H1 (cell line): ENCODE measurements around the gene COPZ1. TPM values are rescaled to one million over a fixed set of nuclear protein-coding genes. Genes with fewer than 3 reads are reported as not detected.

Experiments used
- CTCF ChIA-PET: fragments of 300-600 bp; sonication (Branson Sonifier 250); formaldehyde crosslinking; loops from one replicate; lab custom pipeline; 2021; ENCODE audit not compliant: partially characterized antibody; lab: Charles Lee
- POLR2A ChIA-PET: fragments of 300-600 bp; sonication (Branson Sonifier 250); formaldehyde crosslinking; loops from one replicate; lab custom pipeline; 2021; ENCODE audit warnings: inconsistent platforms; ENCODE audit not compliant: partially characterized antibody; lab: Charles Lee
- DNase-seq, 2 experiments: peaks; one replicate each; pipeline versions ENCODE4 v3.0.0 to v3.0.0-alpha.2; 2010 to 2022; ENCODE audit warnings: low spot score in 2 of 2, low read depth in 1 of 2, mixed read lengths in 1 of 2
- FAIRE-seq: peaks from 2 replicates; lab custom pipeline; 2011; peaks lifted over from hg19 to GRCh38; lab: Jason Lieb, UNC
- H2AFZ ChIP-seq: 2 replicates; pipeline ENCODE4 v1.8.1; 2012; ENCODE audit warnings: low read length, inconsistent platforms
- H2AK5ac ChIP-seq: 2 replicates; pipeline ENCODE4 v1.6.1; 2013; ENCODE audit warnings: low read depth, low read length
- H2BK120ac ChIP-seq: replicated peaks from 2 replicates; pipeline ENCODE3; 2013; ENCODE audit warnings: low read depth, low read length, inconsistent platforms
- H2BK12ac ChIP-seq: 2 replicates; pipeline ENCODE4 v1.6.1; 2013; ENCODE audit warnings: low read depth, low read length
- H2BK15ac ChIP-seq: 2 replicates; pipeline ENCODE4 v1.6.1; 2013; ENCODE audit warnings: low read length
- H2BK20ac ChIP-seq: 2 replicates; pipeline ENCODE4 v1.6.1; 2013; ENCODE audit warnings: low read length
- H2BK5ac ChIP-seq: 2 replicates; pipeline ENCODE4 v1.6.1; 2013; ENCODE audit warnings: low read depth, low read length
- H3K14ac ChIP-seq: 2 replicates; pipeline ENCODE4 v1.6.1; 2013; ENCODE audit warnings: inconsistent platforms; ENCODE audit not compliant: insufficient read length
- H3K18ac ChIP-seq: 2 replicates; pipeline ENCODE4 v1.6.1; 2013; ENCODE audit warnings: low read length; ENCODE audit errors: extremely low read depth
- H3K23ac ChIP-seq: 2 replicates; pipeline ENCODE4 v1.6.1; 2013; ENCODE audit warnings: inconsistent platforms; ENCODE audit not compliant: insufficient read length
- H3K23me2 ChIP-seq: 2 replicates; pipeline ENCODE4 v1.6.1; 2013; ENCODE audit warnings: low read depth, low read length
- H3K27ac ChIP-seq: 2 replicates; pipeline ENCODE4 v1.6.1; 2011; ENCODE audit warnings: low read depth, low read length, inconsistent platforms
- H3K27me3 ChIP-seq, 4 experiments: replicated peaks in 1 of 4; 1 replicate in 1 of 4; 2 replicates in 3 of 4; pipeline versions ENCODE4 v1.6.1 to v1.8.1; 2011 to 2013; ENCODE audit warnings: low read length in 3 of 4, mild to moderate bottlenecking in 3 of 4, inconsistent platforms in 2 of 4, mixed read lengths in 2 of 4, moderate library complexity in 1 of 4; ENCODE audit not compliant: control insufficient read depth in 3 of 4, insufficient read depth in 3 of 4; ENCODE audit errors: extremely low read depth in 1 of 4
- H3K36me3 ChIP-seq, 4 experiments: 2 replicates each; pipeline versions ENCODE4 v1.6.1 to v1.8.1; 2011 to 2013; ENCODE audit warnings: mild to moderate bottlenecking in 4 of 4, low read length in 3 of 4, moderate library complexity in 2 of 4, control low read depth in 1 of 4, inconsistent platforms in 1 of 4; ENCODE audit not compliant: insufficient read depth in 4 of 4, control insufficient read depth in 2 of 4
- H3K4ac ChIP-seq: replicated peaks from 2 replicates; pipeline ENCODE3; 2013; ENCODE audit warnings: low read length, low read depth, mixed read lengths, inconsistent platforms; ENCODE audit not compliant: insufficient read length
- H3K4me1 ChIP-seq, 4 experiments: replicated peaks in 1 of 4; 1 replicate in 1 of 4; 2 replicates in 3 of 4; pipeline versions ENCODE4 v1.6.1 to v1.8.1; 2011 to 2013; ENCODE audit warnings: low read length in 3 of 4, inconsistent platforms in 2 of 4, mixed read lengths in 1 of 4; ENCODE audit not compliant: insufficient read depth in 4 of 4, control insufficient read depth in 3 of 4
- H3K4me2 ChIP-seq, 2 experiments: 2 replicates each; pipeline versions ENCODE4 v1.6.1 to v1.8.1; 2011 to 2013; ENCODE audit warnings: low read depth in 2 of 2, low read length in 2 of 2, control low read depth in 1 of 2, inconsistent platforms in 1 of 2, mild to moderate bottlenecking in 1 of 2; ENCODE audit not compliant: insufficient read depth in 1 of 2
- H3K4me3 ChIP-seq, 4 experiments: fragments of 200-600, 300-600 bp in 1 of 4; sonication (generic), shearing (Covaris generic), sonication (Bioruptor Twin) in 1 of 4; 2 replicates each; pipeline versions ENCODE4 v1.5.1 to v1.8.1; 2011 to 2016; ENCODE audit warnings: low read length in 4 of 4, low read depth in 3 of 4, control low read depth in 2 of 4, inconsistent platforms in 2 of 4, mild to moderate bottlenecking in 2 of 4, mixed read lengths in 1 of 4, moderate library complexity in 1 of 4; ENCODE audit not compliant: insufficient read depth in 2 of 4; ENCODE audit errors: extremely low read depth in 1 of 4
- H3K56ac ChIP-seq: replicated peaks from 2 replicates; pipeline ENCODE3; 2013; ENCODE audit warnings: low read depth, mild to moderate bottlenecking, mixed read lengths, low read length, inconsistent platforms; ENCODE audit not compliant: insufficient read length
- H3K79me1 ChIP-seq: 2 replicates; pipeline ENCODE4 v1.6.1; 2013; ENCODE audit warnings: low read depth, low read length, control low read depth
- H3K79me2 ChIP-seq, 2 experiments: 2 replicates each; pipeline versions ENCODE4 v1.6.1 to v1.8.1; 2012 to 2013; ENCODE audit warnings: low read length in 2 of 2, mild to moderate bottlenecking in 2 of 2, inconsistent platforms in 1 of 2; ENCODE audit not compliant: insufficient read depth in 2 of 2, control insufficient read depth in 1 of 2
- H3K9ac ChIP-seq, 4 experiments: replicated peaks in 1 of 4; 1 replicate in 1 of 4; 2 replicates in 3 of 4; pipeline versions ENCODE4 v1.6.1 to v1.8.1; 2011 to 2013; ENCODE audit warnings: low read depth in 3 of 4, low read length in 3 of 4, control low read depth in 2 of 4, mild to moderate bottlenecking in 2 of 4, moderate library complexity in 2 of 4, inconsistent platforms in 1 of 4; ENCODE audit errors: extremely low read depth in 1 of 4
- H3K9me3 ChIP-seq, 2 experiments: 2 replicates each; pipeline versions ENCODE4 v1.6.1 to v1.8.1; 2012 to 2013; ENCODE audit warnings: mild to moderate bottlenecking in 2 of 2, moderate library complexity in 2 of 2, control low read depth in 1 of 2, inconsistent platforms in 1 of 2, low read depth in 1 of 2, low read length in 1 of 2, mixed read lengths in 1 of 2; ENCODE audit not compliant: insufficient read depth in 2 of 2
- H4K20me1 ChIP-seq, 2 experiments: replicated peaks in 1 of 2; 2 replicates each; pipeline versions ENCODE3 to v1.8.1; 2011 to 2013; ENCODE audit warnings: inconsistent platforms in 2 of 2, low read length in 2 of 2, mild to moderate bottlenecking in 1 of 2; ENCODE audit not compliant: insufficient read depth in 2 of 2, control insufficient read depth in 1 of 2
- H4K5ac ChIP-seq: 2 replicates; pipeline ENCODE4 v1.6.1; 2013; ENCODE audit warnings: low read length, low read depth, mixed read lengths, inconsistent platforms; ENCODE audit not compliant: insufficient read length
- H4K8ac ChIP-seq: 2 replicates; pipeline ENCODE4 v1.8.0; 2013; ENCODE audit warnings: mild to moderate bottlenecking, moderate library complexity, low read length, inconsistent platforms; ENCODE audit not compliant: insufficient read depth; ENCODE audit errors: extremely low read depth
- H4K91ac ChIP-seq: replicated peaks from 2 replicates; pipeline ENCODE3; 2013; ENCODE audit warnings: low read length, mixed read lengths, inconsistent platforms; ENCODE audit not compliant: insufficient read length
- BCL11A ChIP-seq, 2 experiments: IDR thresholded peaks; one replicate each; pipeline ENCODE4 v1.6.1; 2011; ENCODE audit warnings: low read depth in 2 of 2, low read length in 2 of 2, mild to moderate bottlenecking in 2 of 2
- CHD1 ChIP-seq: IDR thresholded peaks from 2 replicates; pipeline ENCODE4 v1.6.1; 2012; ENCODE audit warnings: low read depth, low read length, improper control_type of control experiment
- HDAC2 ChIP-seq, 2 experiments: fragments of 300-600 bp in 1 of 2; sonication (generic) in 1 of 2; IDR thresholded peaks; 2 replicates each; pipeline ENCODE4 v1.6.1; 2011 to 2012; ENCODE audit warnings: low read depth in 2 of 2, low read length in 2 of 2, mild to moderate bottlenecking in 2 of 2, moderate library complexity in 2 of 2, borderline replicate concordance in 1 of 2, inconsistent platforms in 1 of 2
- KDM1A ChIP-seq: fragments of 200-600, 300-600 bp; sonication (generic); IDR thresholded peaks from 2 replicates; pipeline ENCODE4 v1.7.1; 2016; ENCODE audit warnings: mild to moderate bottlenecking, low read length, borderline replicate concordance
- NANOG ChIP-seq: IDR thresholded peaks from 2 replicates; pipeline ENCODE4 v1.6.1; 2011; ENCODE audit warnings: low read length, low read depth, mild to moderate bottlenecking, inconsistent platforms; ENCODE audit not compliant: insufficient read depth, poor library complexity, severe bottlenecking
- POLR2A ChIP-seq, 2 experiments: IDR thresholded peaks; 1 replicate in 1 of 2; 2 replicates in 1 of 2; pipeline ENCODE4 v1.6.1; 2011; ENCODE audit warnings: low read depth in 2 of 2, low read length in 2 of 2, mild to moderate bottlenecking in 2 of 2; ENCODE audit errors: control extremely low read depth in 1 of 2
- TCF12 ChIP-seq: IDR thresholded peaks from 2 replicates; pipeline ENCODE4 v1.6.1; 2011; ENCODE audit warnings: low read depth, mild to moderate bottlenecking, low read length
- WGBS, 2 experiments: shearing (Covaris generic) in 1 of 2; methylation state at CpG; one replicate each; pipeline versions ENCODE4 v1.1.6 to v1.1.7; 2013 to 2015; ENCODE audit warnings: low lambda C conversion rate in 2 of 2, mixed read lengths in 2 of 2, inconsistent platforms in 1 of 2, low coverage in 1 of 2, missing lambda C conversion rate in 1 of 2; ENCODE audit not compliant: insufficient replicate concordance in 2 of 2, insufficient coverage in 1 of 2, insufficient read length in 1 of 2; ENCODE audit errors: extremely low coverage in 1 of 2, missing lambda C conversion rate in 1 of 2; 5-methylcytosine and 5-hydroxymethylcytosine counted together
- polyA plus RNA-seq, 7 experiments: library from polyadenylated mRNA; depleted of rRNA in 3 of 7; stranded (reverse) in 5 of 7; unstranded in 2 of 7; fragments of >200 nt in 5 of 7; fragments of 200-250 nt in 2 of 7; gene quantifications; 1 replicate in 5 of 7; 2 replicates in 1 of 7; 4 replicates in 1 of 7; pipeline versions ENCODE4 v1.2.1 to v1.2.3, GENCODE V29; 2011 to 2013; ENCODE audit warnings: missing spikeins in 2 of 7, mixed read lengths in 2 of 7
- total RNA-seq: library from RNA; stranded (reverse); fragmentation: NEBNext Ultra II Directional; extraction: Animal tissue kit (Norgen Biotek cat#: 25700); gene quantifications from 2 replicates; pipeline ENCODE4 v1.2.1, GENCODE V29; 2021
- TF ChIP-seq, protein P1 (sequence below), 3 experiments: IDR thresholded peaks; 1 replicate in 2 of 3; 2 replicates in 1 of 3; pipeline versions ENCODE4 v1.5.1 to v1.6.1; 2011; ENCODE audit warnings: low read length in 3 of 3, mild to moderate bottlenecking in 3 of 3, inconsistent platforms in 2 of 3, low read depth in 1 of 3, moderate library complexity in 1 of 3; ENCODE audit not compliant: insufficient read depth in 1 of 3; ENCODE audit errors: control extremely low read depth in 1 of 3

COPZ1 gene
- total and polyA plus RNA-seq, 2 of the 8 experiments (the other 6 are each of a cell fraction or from before 2014, with no cell fraction given): 103 to 133 TPM

- H3K4me3 ChIP-seq: peak within 1 kb of the TSS; percentile 24 to 63 (median 46)
- H3K79me1 ChIP-seq: no peaks in the 10 kb centered on the region
- H3K27me3 ChIP-seq: peaks cover 0 to 7% (median 0%) of the 10 kb centered on the region in 4 experiments; a peak in 1 of 7 replicates
- H2BK20ac ChIP-seq: peak within 1 kb of the TSS; percentile 97
- H3K4me2 ChIP-seq: peak within 1 kb of the TSS; percentile 85 to 97
- H3K4me1 ChIP-seq: peaks cover 12 to 32% (median 21%) of the 10 kb centered on the region in 4 experiments
- peak within 1 kb of the TSS; percentile 95 for H2BK12ac ChIP-seq
- CTCF ChIA-PET: interaction anchor here (0.5 to 14.9 kb wide), 14 partner anchors 9 to 692 kb away, joined by 3 to 618 read pairs (median 4); partner anchors contain the start of gene COPZ1
- peak within 1 kb of the TSS; percentile 79 for H4K91ac ChIP-seq
- H2AK5ac ChIP-seq: 0 out of 2 replicates have a peak within 1 kb of the TSS, but pooled peaks have one; percentile 68
- WGBS, 2 experiments: 2% methylated on average over 23 of the region's 26 CpGs; no CpG with 5 or more reads in 1 of the 2 experiments
- H3K36me3 ChIP-seq: no peaks in the 10 kb centered on the region
- peak; percentile 75 to 85 for DNase-seq
- FAIRE-seq: no peak
- H3K56ac ChIP-seq: peak within 1 kb of the TSS; percentile 71
- H3K9ac ChIP-seq: peak within 1 kb of the TSS; percentile 9 to 64 (median 33)
- no peaks in the 10 kb centered on the region for H4K20me1 ChIP-seq
- H2BK120ac ChIP-seq: peak within 1 kb of the TSS; percentile 50
- H4K5ac ChIP-seq: peak within 1 kb of the TSS; percentile 86
- H3K79me2 ChIP-seq: no peaks in the 10 kb centered on the region
- H3K14ac ChIP-seq: peak within 1 kb of the TSS; percentile 35
- POLR2A ChIA-PET: interaction anchor here (0.7 to 4.8 kb wide), 12 partner anchors 9 to 58 kb away, joined by 3 to 105 read pairs (median 6); partner anchors contain the start of genes CBX5, COPZ1 and HNRNPA1
- no peak within 1 kb of the TSS for H3K23ac ChIP-seq
- H3K4ac ChIP-seq: peak within 1 kb of the TSS; percentile 23
- H3K9me3 ChIP-seq: no peaks in the 10 kb centered on the region
- peak within 1 kb of the TSS; percentile 83 for H2BK15ac ChIP-seq
- H3K23me2 ChIP-seq: peaks cover 6% of the 10 kb centered on the region; the same call in 1 of the 2 replicates
- peak within 1 kb of the TSS; percentile 75 for H3K27ac ChIP-seq
- H4K8ac ChIP-seq: peak within 1 kb of the TSS; percentile 81; the same call in 1 of the 2 replicates
- H3K18ac ChIP-seq: peak within 1 kb of the TSS; percentile 98
- peak within 1 kb of the TSS; percentile 94 for H2BK5ac ChIP-seq
- H2AFZ ChIP-seq: peak within 1 kb of the TSS; percentile 14; the same call in 1 of the 2 replicates
- TF ChIP-seq, protein P1, sequence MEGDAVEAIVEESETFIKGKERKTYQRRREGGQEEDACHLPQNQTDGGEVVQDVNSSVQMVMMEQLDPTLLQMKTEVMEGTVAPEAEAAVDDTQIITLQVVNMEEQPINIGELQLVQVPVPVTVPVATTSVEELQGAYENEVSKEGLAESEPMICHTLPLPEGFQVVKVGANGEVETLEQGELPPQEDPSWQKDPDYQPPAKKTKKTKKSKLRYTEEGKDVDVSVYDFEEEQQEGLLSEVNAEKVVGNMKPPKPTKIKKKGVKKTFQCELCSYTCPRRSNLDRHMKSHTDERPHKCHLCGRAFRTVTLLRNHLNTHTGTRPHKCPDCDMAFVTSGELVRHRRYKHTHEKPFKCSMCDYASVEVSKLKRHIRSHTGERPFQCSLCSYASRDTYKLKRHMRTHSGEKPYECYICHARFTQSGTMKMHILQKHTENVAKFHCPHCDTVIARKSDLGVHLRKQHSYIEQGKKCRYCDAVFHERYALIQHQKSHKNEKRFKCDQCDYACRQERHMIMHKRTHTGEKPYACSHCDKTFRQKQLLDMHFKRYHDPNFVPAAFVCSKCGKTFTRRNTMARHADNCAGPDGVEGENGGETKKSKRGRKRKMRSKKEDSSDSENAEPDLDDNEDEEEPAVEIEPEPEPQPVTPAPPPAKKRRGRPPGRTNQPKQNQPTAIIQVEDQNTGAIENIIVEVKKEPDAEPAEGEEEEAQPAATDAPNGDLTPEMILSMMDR (IDR thresholded peaks at IDR 0.05; ENCODE audit: control extremely low read depth in 1 of 3, insufficient read depth in 1 of 3, low read depth in 1 of 3, low read length in 3 of 3): peak in 2 of 3 experiments; percentile 21 to 35; a peak in 2 of 4 replicates
- TF ChIP-seq POLR2A (IDR thresholded peaks at IDR 0.05; ENCODE audit: control extremely low read depth in 1 of 2, low read depth in 2 of 2, low read length in 2 of 2) (peak in 1 of 2 experiments; percentile 67; a peak in 2 of 3 replicates), KDM1A (peak; percentile 9; the same call in 1 of the 2 replicates), BCL11A (IDR thresholded peaks at IDR 0.05; ENCODE audit: low read depth in 2 of 2, low read length in 2 of 2) (no peak), NANOG (no peak), HDAC2 (IDR thresholded peaks at IDR 0.05; ENCODE audit: borderline replicate concordance in 1 of 2, low read depth in 2 of 2, low read length in 2 of 2) (no peak), CHD1 (no peak), TCF12 (no peak)
Observed at GRCh38 chr12:54300732-54301427, 24.1 kb upstream of the COPZ1 start, which contains the start of gene NFE2. NFE2 (minus strand) TSS chr12:54301015; CDS start chr12:54295248, 5,767 bp downstream.
